IPS-NIHi7 (cell line): ENCODE data around the gene RUNX3.

ENCODE experiments used
- DNase-seq: peaks from one replicate; pipeline ENCODE4 v3.0.0; 2012; ENCODE audit warnings: mixed read lengths; ENCODE audit errors: extremely low spot score

The RUNX3 gene

GRCh38 chr1:24886241-24886640, 43.8 kb downstream of the RUNX3 start:
- no peak for DNase-seq

GRCh38 chr1:24884751-24885150, 45.3 kb downstream of the RUNX3 start:
- no peak for DNase-seq

GRCh38 chr1:24881034-24881433, 49.0 kb downstream of the RUNX3 start:
- DNase-seq = no peak

- peak; percentile 6 for DNase-seq
These were observed 51.0 kb downstream of the RUNX3 start for GRCh38 chr1:24878775-24879742.

- DNase-seq = no peak
These were observed 52.0 kb downstream of the RUNX3 start for GRCh38 chr1:24878045-24878444.

GRCh38 chr1:24875991-24876506, 54.0 kb downstream of the RUNX3 start:
- peak; percentile 16 for DNase-seq

- DNase-seq = peak; percentile 9
These were observed 54.8 kb downstream of the RUNX3 start for GRCh38 chr1:24875257-24875656.

GRCh38 chr1:24874611-24875234, 55.4 kb downstream of the RUNX3 start:
- peak; percentile 9 for DNase-seq

- no peak for DNase-seq
These were observed 56.0 kb downstream of the RUNX3 start for GRCh38 chr1:24874056-24874455.

- DNase-seq = no peak
These were observed 56.9 kb downstream of the RUNX3 start for GRCh38 chr1:24873148-24873547.

- no peak for DNase-seq
These were observed 57.8 kb downstream of the RUNX3 start for GRCh38 chr1:24872061-24872850.

- DNase-seq = no peak
These were observed 58.7 kb downstream of the RUNX3 start for GRCh38 chr1:24871306-24871901.

GRCh38 chr1:24870551-24871195, 59.4 kb downstream of the RUNX3 start:
- no peak for DNase-seq

- DNase-seq = no peak
These were observed 61.8 kb downstream of the RUNX3 start for GRCh38 chr1:24868016-24868875.

- no peak for DNase-seq
These were observed 62.8 kb downstream of the RUNX3 start for GRCh38 chr1:24867084-24867870.

GRCh38 chr1:24866211-24867083, 63.6 kb downstream of the RUNX3 start:
- no peak for DNase-seq

GRCh38 chr1:24865587-24865986, 64.5 kb downstream of the RUNX3 start:
- no peak for DNase-seq

GRCh38 chr1:24865168-24865567, 64.9 kb downstream of the RUNX3 start:
- DNase-seq = no peak
